OCI-LY3 (cell line): ENCODE data around the gene TFRC.
"Not testable (repeated sequence)": the region's sequence is repeated elsewhere in the genome, so short reads cannot be mapped to it uniquely, and the experiment has no call there.

Source experiments
- CTCF ChIP-seq: fragments of 200-600, 300-600 bp; sonication (generic); IDR thresholded peaks from 2 replicates; pipeline ENCODE4 v1.5.1; 2014; ENCODE audit warnings: antibody characterized with exemption, low read length, low read depth
- EZH2phosphoT487 ChIP-seq: fragments of 200-600 bp; shearing (Covaris generic); IDR thresholded peaks from 2 replicates; pipeline ENCODE4 v1.6.1; 2018; ENCODE audit warnings: antibody characterized with exemption, mixed run types, low read depth

- TF ChIP-seq CTCF, EZH2phosphoT487: not testable (repeated sequence)
Measured at GRCh38 chr3:196005338-196005737, 76.6 kb downstream of the TFRC start.
